UCSD-AML1 (cell line): Measurements from ENCODE around the gene PCK2.
"Not testable (repeated sequence)": the region's sequence is repeated elsewhere in the genome, so short reads cannot be mapped to it uniquely, and the experiment has no call there.

Experiments
- DNase-seq: peaks from one replicate; lab custom pipeline; 2025; ENCODE audit not compliant: unreplicated experiment; lab: John Stamatoyannopoulos, UW

PCK2 gene

DNA sequence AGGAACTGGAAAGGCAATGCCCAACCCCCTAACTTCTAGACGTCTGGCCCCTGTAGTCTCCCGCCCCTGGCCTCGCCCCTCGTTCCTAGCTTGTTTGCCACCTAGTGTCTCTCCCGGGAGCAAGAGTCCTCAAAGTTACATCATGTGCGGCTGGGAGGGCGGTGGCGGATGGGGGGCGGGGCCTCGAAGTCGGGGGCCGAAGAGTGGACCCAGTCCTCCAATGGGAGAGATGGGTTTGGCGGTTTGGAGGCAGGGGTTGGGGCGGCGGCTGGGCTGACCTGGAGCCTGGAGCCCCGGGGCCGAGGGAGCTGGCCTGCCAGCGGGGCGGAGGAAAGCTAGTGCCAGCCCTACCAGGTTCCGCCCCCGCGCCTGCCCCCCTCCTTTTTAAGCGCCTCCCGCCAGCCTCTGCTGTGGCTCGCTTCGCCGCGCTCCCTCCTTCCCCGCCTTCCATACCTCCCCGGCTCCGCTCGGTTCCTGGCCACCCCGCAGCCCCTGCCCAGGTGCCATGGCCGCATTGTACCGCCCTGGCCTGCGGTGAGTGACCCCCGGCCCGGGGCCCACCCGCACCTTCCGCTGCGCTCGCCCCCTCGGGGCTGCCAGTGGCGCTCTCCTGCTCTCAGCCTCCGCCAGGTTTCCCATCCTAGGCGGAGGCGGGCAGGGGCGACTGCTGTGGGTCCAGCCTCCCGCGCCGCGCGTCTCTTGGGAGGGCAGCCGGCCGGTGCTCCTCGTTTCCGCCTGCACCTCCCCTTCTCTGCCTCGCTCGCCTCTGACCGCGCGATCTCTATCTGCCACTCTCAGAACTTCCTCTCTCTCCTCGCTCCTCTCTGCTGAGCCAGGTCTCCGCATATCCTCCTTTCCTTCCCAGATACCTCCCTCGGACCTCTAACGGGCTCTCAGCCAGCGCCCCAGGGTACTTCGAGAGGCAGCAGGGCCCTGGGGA, at the start of gene PCK2:
Gene PCK2 (plus strand): TSS at position 411 of the 940 bp plus-strand sequence. CDS start 95 bp downstream, at position 506.
- peak; percentile 98 for DNase-seq

DNA sequence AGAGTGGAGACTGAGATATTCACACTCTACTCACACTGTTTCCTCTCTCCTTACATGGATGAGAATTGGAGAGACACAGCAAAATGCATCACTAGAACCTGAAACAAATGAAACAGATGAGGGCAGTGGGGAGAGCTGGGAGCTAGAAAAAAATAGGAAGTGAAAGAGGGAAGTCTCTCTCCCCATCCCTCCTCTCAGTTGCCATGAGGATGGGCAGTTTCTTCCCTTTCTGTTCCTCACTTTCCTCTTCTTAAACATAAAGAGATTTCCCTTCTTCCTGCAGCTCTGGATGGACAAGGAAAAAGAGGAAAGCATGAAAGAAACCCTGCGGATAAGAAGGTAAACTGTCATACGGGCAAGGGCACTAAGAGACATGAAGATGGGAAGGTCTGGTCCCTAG, 45.1 kb upstream of the PCK2 start:
- not testable (repeated sequence) for DNase-seq

DNA sequence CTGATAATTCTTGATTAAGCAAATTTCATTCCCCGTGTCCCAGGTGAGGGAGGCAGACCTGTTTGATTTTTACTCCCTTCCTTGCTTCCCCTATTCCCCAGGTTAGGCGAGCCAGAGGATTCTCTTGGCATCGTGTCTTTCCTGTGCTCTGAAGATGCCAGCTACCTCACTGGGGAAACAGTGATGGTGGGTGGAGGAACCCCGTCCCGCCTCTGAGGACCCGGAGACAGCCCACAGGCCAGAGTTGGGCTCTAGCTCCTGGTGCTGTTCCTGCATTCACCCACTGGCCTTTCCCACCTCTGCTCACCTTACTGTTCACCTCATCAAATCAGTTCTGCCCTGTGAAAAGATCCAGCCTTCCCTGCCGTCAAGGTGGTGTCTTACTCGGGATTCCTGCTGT, 43.4 kb upstream of the PCK2 start:
- not testable (repeated sequence) for DNase-seq

DNA sequence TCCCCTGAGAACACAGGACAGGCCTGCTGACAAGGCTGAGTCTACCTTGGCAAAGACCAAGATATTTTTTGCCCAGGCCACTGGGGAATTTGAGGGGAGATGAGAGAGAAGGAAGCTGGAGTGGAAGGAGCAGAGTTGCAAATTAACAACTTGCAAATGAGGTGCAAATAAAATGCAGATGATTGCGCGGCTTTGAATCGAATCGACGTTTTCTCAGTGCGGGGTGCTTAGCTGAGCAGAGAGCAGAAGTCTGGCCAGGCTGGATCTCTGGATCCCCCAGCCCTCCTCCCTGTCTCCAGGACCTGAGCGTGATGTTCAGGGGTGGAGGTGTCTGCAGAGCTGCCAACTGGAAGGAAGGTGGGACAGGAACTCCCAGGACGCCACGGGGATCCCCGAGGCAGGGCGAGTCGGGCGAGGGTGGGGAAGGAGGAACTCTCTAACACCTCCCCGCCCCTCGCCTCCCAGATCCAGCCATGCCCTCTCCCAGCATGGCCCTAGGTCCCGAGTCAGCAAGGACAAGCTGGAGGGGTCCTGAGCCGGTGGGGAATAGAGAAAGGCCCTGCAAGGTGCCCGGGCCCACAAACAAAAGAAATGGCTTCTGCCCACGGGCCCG, 42.8 kb upstream of the PCK2 start:
- DNase-seq = no peak

DNA sequence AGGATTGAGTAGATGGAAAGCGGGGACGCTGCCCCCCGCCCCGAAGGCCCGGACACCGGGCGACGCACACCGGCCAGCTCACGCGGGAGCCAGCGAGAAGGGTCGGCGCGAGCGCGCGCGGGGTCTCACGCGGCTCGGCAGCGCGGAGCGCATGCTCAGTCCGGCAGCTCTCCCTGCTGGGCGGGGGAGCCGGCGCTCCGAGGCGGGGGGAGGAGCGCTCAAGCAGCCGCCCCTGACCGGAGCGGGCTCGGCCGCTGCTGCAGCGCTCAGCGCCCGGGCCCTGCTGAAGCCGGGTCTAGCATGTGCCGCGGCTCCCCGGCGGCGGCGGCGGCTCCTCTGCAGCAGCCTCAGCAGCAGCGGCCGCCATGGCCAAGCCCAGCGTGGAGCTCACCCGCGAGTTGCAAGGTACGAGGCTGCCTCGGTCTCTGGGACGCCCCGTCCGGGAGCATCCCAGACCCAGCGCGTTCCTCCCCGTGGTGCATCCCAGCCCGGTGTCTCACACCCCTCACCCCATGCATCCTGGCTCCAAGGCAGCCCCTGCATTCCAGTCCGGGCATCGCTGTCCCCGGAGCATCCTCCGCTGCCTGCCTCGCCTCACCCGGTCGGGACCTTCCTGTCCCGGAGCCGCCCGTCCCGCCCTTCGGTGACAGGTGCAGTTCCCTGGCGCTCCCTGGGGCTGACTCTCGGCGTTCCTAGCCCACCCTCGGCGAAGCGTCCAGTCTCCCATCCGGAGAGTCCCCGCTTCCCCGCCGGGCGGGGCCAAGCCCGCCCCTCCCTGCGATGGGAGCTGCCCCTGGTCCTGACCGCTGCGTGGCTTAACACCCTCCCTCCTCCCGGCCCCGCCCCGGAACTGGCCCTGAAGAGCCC, 42.1 kb upstream of the PCK2 start, which contains the start of gene CARMIL3:
Gene CARMIL3 (plus strand): TSS at position 221 of the 867 bp plus-strand sequence. CDS start 145 bp downstream, at position 366.
- DNase-seq = peak; percentile 64

DNA sequence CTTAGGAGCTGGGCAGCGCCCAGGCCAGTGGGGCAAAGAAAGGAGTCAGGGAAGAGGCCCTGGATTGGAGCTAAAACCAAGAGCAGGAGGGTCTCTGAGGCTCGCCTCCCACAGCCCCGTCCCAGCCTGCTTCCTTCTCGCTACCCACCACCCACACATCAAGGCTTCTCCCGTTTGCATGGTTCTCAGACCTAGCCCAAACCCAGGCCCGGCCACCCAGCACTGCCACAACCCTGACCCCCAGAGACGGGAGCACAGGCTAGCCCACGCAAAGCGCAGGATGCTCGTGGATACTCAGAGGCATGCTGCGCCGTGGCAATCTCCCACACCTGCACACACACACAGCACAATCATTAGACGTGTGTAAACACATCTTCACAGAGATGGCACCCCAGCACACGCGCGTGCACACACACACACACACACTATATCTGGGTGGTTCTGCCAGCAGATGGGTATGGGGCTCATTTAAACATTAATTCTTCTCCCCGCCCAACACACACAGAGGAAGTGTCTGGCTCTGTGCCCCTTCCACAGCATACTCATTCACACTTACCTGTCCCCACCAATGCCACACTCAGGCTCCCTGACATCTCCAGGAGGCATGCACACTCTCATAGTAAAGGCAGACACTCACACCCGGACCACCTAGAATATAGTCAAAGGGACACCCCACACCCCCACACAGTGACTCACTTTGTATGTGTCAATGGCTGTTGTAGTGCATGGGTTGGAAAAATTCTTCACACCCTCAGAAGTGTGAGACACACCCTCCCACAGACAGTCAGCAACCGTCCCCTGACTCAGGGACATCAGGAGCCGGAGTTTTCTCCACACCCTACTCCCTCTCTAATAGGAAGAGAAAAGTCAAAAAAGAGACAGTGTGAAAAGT, 41.2 kb upstream of the PCK2 start:
- no peak for DNase-seq

DNA sequence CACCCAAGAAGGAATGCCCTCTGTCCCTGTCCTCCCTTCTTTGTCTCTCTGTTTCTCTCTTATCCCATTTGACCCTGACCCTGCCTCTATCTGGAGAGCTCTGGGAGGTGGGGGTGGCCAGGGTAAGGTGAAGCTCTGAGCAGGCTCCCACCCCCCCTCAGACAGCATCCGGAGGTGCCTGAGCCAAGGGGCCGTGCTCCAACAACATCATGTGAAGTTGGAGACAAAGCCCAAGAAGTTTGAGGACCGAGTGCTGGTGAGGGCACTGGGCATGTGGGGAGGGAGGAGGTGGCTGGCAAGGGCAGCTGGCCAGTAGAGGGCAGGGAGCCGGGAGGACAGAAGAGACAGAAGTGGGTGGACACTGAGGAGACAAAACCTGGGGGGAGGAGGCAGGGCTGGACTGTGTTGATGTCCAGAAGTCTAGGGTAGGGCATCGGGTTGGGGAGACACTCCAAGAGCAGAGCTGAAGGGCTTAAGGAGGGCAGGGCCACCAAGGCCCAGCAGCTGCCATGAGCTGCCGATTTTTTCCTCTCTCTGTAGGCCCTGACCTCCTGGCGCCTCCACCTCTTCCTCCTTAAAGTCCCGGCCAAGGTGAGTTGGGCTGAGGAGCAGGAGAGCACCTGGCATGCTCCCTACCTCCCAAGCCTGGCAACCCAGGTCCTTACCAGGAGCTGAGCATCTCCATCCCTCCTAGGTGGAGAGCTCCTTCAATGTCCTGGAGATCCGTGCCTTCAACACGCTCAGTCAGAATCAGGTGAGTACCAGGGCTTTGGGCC, 40.4 kb upstream of the PCK2 start:
- no peak for DNase-seq

DNA sequence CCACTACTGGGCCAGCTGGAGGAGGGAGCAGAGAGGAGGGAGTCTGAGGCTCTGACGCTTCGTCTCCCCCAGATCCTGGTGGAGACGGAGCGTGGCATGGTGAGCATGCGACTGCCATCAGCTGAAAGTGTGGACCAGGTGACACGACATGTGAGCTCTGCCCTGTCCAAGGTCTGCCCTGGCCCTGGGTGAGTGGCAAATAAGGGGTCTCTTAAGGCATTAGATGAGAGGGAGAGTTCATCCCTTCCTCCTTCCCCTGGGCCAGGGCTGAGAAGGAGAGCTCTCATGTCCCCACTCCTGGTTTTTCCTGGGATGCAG, 39.8 kb upstream of the PCK2 start:
- no peak for DNase-seq

DNA sequence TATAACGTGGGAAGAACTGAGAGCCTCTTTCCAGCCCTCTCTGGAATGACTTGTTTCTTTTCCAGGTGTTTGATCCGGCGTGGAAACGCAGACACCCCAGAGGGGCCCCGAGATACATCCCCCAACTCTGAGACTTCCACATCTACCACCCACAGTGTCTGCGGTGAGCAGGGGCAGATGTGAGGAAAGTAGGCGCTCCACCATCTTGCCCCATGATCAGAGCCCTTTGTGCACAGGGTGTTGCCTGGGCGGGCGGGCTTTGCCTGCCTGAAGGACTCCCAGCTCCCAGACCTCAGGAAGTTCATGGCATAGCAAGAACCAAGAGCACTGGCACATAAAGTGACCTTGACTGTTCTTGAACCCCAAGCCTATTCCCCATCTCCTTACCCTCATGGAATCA, 39.5 kb upstream of the PCK2 start:
- DNase-seq = no peak

DNA sequence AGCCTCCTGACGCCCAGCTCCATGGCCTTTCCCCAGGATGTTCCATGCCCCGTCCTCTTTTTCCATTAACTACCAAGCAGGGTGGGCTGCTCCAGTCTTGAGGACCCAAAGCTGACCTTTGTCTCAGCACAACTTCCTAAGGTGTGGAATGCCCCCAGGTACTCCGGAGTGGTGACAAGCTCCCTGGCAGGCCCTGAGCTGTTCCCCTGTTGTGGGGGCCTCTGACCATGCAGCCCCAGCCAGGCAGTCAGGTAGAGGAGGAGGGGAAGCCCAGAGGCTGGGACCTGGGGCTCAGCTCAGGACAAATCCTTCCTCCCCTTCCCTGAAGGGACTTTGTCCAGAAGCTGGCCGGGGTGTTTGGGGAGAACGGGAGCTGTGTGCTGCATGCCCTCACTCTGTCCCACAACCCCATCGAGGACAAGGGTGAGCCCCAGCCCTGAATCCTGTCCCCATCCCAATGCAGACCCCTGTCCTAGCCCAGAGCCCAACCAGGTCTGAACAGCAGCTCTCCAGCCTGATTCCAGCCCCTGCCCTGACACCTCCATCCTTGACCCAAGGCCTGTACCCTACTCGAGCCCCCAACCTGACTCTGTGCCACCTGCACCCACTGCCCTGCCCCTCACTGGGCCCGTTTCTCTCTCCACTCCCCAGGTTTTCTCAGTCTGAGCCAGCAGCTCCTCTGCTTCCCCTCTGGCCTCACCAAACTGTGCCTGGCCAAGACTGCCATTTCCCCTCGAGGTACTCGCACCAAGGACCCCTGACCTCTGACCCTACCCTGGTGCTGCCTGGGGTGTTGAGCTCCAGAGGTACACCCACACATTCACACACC, 37.9 kb upstream of the PCK2 start:
- no peak for DNase-seq

DNA sequence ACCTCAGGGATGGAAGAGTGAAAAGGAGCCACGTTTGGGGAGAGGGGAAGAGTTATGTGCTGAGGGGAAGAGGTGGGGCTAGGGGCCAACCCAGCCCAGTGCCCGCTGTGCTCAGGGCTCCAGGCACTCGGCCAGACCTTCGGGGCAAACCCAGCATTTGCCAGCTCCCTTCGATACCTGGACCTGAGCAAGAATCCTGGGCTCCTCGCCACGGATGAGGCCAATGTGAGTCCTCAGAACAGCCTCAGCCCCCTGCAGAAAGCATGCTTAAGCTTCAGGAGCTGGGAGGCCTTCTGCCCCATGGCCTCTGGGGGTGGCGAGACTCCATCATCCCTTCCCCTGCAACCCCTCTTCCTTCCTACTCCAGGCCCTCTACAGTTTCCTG, 37.3 kb upstream of the PCK2 start:
- DNase-seq = no peak

DNA sequence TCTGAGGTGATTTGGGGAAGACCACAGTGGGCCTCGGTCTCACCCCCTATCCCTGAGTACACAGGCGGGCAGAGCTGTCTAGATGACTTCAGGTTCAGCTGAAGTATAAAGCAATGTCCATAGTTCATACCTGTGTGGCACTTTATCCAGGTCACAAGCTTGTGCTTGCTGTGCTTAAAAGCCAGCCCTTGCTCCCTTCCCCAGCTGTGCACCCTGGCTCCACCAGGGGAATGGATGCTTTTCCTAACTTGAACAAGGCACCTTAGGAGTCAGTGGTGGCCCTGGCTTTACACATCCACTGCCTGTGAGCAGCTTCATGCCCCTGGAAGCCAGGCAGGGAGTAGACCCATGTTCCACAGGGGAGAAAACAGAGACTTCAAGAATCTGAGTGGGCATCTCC, 36.8 kb upstream of the PCK2 start:
- no peak for DNase-seq

DNA sequence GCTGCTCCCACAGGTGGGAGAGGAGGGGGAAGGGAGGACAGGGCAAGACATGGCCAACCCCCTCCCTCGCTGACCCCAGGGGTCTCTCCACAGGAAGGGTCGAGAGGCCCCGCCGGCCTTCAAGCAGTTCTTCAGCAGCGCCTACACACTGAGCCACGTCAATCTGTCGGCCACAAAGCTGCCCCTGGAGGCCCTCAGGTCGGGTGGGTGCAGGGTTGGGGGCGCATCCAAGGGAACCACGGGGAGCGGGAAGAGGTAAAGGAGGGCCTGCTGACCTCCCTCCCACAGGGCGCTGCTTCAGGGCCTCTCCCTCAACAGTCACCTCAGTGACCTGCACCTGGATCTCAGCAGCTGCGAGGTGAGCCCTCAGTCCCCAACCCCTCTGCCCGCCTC, 36.2 kb upstream of the PCK2 start:
- DNase-seq = no peak

DNA sequence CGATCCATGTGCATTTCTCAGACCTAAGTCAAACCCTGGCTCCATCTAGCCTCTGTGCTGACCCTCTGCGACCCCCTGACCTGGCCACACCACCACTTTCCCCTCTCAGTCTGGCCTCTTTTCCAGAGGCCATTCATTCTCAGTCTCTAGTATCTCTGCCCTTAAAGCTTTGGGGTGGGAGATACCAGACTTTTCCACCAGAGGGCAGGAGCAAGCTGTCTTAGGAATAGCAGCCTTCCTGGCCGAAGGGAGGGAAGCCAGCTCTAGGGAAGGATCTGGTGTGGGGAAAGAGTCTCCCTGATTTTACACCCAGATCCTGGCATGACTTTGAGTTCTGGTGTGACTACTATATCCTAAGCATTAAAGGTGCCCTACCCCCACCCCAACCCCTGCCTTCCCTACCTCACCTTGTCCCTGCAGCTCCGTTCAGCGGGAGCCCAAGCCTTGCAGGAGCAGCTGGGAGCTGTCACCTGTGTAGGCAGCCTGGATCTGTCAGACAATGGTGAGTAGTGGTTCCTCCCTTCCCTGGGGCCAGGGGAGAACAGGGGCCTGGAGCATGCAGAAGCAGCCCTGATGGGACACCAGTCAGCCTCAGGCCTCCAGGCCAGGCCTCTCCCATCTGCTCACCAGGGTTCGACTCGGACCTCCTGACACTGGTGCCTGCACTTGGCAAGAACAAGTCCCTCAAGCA, 35.7 kb upstream of the PCK2 start:
- peak; percentile 19 for DNase-seq

DNA sequence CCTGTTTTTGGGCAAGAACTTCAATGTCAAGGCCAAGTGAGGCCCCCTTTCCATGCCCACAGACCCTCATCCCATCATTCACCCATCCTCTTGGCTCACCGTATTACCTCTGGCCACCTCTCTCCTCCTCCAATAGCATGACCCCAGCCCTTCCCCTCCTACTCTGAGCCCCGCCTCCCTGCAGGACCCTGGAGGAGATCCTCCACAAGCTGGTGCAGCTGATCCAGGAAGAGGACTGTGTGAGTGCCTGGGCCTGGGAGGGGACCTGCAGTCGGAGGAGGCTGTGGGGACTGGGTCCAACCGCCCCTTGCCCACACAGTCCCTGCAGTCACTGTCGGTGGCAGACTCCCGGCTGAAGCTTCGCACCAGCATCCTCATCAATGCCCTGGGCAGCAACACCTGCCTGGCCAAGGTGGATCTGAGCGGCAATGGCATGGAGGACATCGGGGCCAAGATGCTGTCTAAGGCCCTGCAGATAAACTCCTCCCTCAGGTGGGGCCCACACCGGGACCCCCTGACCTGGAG, 35.1 kb upstream of the PCK2 start:
- no peak for DNase-seq

DNA sequence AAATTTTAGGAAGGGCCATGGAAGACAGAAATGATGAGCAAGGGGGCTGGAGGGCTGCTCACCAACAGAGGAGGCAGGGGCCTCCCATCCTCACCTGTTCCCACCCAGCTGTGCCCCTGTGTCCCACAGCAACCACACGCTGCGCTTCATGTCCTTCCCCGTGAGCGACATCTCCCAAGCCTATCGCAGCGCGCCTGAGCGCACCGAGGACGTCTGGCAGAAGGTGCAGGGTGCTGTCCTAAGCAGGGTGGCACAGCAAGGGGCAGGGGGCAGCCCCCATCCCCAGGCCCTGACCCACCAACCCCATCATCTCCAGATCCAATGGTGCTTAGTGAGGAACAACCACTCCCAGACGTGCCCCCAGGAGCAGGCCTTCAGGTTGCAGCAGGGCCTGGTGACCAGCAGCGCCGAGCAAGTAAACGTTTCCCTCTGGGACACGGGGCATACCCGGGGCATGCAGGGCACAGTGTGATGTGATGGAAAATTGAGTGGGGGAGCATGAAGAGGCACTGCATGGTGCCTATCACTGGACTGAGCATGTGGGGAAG, 34.2 kb upstream of the PCK2 start:
- DNase-seq = no peak

DNA sequence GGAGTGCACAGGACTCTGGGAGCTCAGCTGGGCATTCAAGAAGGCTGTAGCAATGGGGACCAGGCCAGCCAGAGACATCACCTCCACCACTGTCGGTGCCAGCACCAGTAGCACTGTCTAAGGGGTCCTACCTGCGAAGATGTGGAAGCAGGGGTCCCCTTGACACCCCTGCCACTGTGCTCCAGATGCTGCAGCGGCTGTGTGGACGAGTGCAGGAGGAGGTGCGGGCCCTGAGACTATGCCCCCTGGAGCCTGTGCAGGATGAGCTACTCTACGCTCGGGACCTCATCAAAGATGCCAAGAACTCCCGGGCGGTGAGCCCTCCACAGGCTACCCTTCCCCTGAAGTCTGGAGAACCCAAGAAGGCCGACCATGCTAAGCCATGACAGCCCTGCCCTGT, 33.7 kb upstream of the PCK2 start:
- DNase-seq = no peak
